GM23338 (cell line): ENCODE measurements around the gene CBLN3.

ENCODE experiments used
- TF ChIP-seq, protein P1 (sequence below), 2 experiments: fragments of 200-600 bp in 1 of 2; sonication (generic) in 1 of 2; conservative IDR thresholded peaks; 2 replicates each; pipeline versions ENCODE4 v1.5.1 to v1.6.1; 2016 to 2017; ENCODE audit warnings: antibody characterized with exemption in 2 of 2, low read depth in 2 of 2, mild to moderate bottlenecking in 2 of 2, moderate library complexity in 1 of 2
- TF ChIP-seq, protein P2 (sequence below): IDR thresholded peaks from one replicate; pipeline ENCODE4 v1.6.1; 2018; ENCODE audit warnings: antibody characterized with exemption; ENCODE audit not compliant: unreplicated experiment

DNA sequence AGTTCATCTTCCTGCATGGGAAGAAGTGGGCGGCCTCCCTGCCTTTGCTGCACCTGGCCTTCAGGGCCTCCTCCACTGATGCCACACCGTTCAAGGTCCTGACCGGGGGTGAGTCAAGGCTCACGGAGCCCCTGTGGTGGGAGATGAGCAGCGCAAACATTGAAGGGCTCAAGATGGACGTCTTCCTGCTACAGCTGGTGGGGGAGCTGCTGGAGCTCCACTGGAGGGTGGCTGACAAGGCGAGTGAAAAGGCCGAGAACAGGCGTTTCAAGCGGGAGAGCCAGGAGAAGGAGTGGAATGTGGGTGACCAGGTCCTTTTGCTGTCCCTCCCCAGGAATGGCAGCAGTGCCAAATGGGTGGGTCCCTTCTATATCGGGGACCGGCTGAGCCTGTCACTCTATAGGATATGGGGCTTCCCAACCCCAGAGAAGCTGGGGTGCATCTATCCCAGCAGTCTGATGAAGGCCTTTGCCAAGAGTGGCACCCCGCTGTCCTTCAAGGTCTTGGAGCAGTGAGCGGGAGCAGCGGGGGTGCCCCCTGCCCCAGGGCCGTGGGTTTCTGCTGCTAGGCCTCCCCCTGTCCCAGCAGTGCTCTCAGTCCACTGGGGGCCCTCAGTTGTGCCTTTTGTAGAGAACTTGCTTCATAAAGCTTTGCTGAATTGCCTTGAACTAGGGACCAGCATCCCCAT is 12.4 kb downstream of the CBLN3 start:
- TF ChIP-seq, protein P1, sequence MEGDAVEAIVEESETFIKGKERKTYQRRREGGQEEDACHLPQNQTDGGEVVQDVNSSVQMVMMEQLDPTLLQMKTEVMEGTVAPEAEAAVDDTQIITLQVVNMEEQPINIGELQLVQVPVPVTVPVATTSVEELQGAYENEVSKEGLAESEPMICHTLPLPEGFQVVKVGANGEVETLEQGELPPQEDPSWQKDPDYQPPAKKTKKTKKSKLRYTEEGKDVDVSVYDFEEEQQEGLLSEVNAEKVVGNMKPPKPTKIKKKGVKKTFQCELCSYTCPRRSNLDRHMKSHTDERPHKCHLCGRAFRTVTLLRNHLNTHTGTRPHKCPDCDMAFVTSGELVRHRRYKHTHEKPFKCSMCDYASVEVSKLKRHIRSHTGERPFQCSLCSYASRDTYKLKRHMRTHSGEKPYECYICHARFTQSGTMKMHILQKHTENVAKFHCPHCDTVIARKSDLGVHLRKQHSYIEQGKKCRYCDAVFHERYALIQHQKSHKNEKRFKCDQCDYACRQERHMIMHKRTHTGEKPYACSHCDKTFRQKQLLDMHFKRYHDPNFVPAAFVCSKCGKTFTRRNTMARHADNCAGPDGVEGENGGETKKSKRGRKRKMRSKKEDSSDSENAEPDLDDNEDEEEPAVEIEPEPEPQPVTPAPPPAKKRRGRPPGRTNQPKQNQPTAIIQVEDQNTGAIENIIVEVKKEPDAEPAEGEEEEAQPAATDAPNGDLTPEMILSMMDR (conservative IDR thresholded peaks at IDR 0.05; ENCODE audit: low read depth in 2 of 2), result no peak
- TF ChIP-seq, protein P2, sequence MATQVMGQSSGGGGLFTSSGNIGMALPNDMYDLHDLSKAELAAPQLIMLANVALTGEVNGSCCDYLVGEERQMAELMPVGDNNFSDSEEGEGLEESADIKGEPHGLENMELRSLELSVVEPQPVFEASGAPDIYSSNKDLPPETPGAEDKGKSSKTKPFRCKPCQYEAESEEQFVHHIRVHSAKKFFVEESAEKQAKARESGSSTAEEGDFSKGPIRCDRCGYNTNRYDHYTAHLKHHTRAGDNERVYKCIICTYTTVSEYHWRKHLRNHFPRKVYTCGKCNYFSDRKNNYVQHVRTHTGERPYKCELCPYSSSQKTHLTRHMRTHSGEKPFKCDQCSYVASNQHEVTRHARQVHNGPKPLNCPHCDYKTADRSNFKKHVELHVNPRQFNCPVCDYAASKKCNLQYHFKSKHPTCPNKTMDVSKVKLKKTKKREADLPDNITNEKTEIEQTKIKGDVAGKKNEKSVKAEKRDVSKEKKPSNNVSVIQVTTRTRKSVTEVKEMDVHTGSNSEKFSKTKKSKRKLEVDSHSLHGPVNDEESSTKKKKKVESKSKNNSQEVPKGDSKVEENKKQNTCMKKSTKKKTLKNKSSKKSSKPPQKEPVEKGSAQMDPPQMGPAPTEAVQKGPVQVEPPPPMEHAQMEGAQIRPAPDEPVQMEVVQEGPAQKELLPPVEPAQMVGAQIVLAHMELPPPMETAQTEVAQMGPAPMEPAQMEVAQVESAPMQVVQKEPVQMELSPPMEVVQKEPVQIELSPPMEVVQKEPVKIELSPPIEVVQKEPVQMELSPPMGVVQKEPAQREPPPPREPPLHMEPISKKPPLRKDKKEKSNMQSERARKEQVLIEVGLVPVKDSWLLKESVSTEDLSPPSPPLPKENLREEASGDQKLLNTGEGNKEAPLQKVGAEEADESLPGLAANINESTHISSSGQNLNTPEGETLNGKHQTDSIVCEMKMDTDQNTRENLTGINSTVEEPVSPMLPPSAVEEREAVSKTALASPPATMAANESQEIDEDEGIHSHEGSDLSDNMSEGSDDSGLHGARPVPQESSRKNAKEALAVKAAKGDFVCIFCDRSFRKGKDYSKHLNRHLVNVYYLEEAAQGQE, result no peak
